Breast epithelium (tissue), 4 donors: Measurements from ENCODE around the gene RPS19BP1. TPM values are rescaled to one million over a fixed set of nuclear protein-coding genes. Genes with fewer than 3 reads are reported as not detected.

ENCODE experiments used
- DNase-seq, 2 donors: peaks; one replicate each; pipeline ENCODE4 v3.0.0-alpha.2; 2019; ENCODE audit warnings: low spot score in 2 of 2
- H3K27ac ChIP-seq, 2 donors: fragments of 200-600 bp; sonication (generic) in 1 of 2; one replicate each; pipeline ENCODE4 v1.5.1; 2016 to 2019; ENCODE audit warnings: mild to moderate bottlenecking in 1 of 2
- H3K27me3 ChIP-seq, 2 donors: fragments of 200-600 bp; sonication (generic) in 1 of 2; one replicate each; pipeline versions ENCODE4 v1.5.1 to v1.6.0; 2017 to 2019; ENCODE audit warnings: control low read depth in 1 of 2, mild to moderate bottlenecking in 1 of 2
- H3K36me3 ChIP-seq: fragments of 200-600 bp; one replicate; pipeline ENCODE4 v1.5.1; 2019
- H3K4me1 ChIP-seq, 2 donors: fragments of 200-600 bp; sonication (generic); one replicate each; pipeline ENCODE4 v1.5.1; 2016 to 2019; ENCODE audit warnings: control low read depth in 1 of 2
- H3K4me3 ChIP-seq, 3 donors: fragments of 200-600 bp; sonication (generic); 1 replicate in 2 of 3; 2 replicates in 1 of 3; pipeline ENCODE4 v1.5.1; 2016 to 2019; ENCODE audit warnings: mild to moderate bottlenecking in 3 of 3, moderate library complexity in 2 of 3
- H3K9me3 ChIP-seq, 2 donors: fragments of 200-600 bp; sonication (generic) in 1 of 2; one replicate each; pipeline ENCODE4 v1.5.1; 2016 to 2019; ENCODE audit warnings: control low read depth in 1 of 2
- POLR2A ChIP-seq: fragments of 450-650 bp; IDR thresholded peaks from one replicate; pipeline ENCODE4 v1.6.1; 2016; ENCODE audit warnings: antibody characterized with exemption, mild to moderate bottlenecking, moderate library complexity
- POLR2AphosphoS5 ChIP-seq, 3 donors: sonication (generic); formaldehyde crosslinking; IDR thresholded peaks; one replicate each; pipeline ENCODE4 v1.6.1; 2017; ENCODE audit warnings: antibody characterized with exemption in 3 of 3
- intact Hi-C: fragments of 100-400 bp; cut with DNase I; formaldehyde crosslinking; loops from one replicate; pipeline ENCODE4 v1.15.1; 2023; ENCODE audit warnings: low total_unique reads
- total RNA-seq, 3 donors: library from RNA; depleted of rRNA; stranded (reverse); fragments of >200 nt; gene quantifications; one replicate each; pipeline ENCODE4 v1.1.0, GENCODE V29; 2016
- TF ChIP-seq, protein P1 (sequence below), 3 donors: fragments of 450-650 bp; IDR thresholded peaks; one replicate each; pipeline ENCODE4 v1.5.1; 2016 to 2017; ENCODE audit warnings: antibody characterized with exemption in 3 of 3, mild to moderate bottlenecking in 3 of 3, moderate library complexity in 3 of 3

The RPS19BP1 gene
- total RNA-seq, 3 donors from 2014 or later, result 112 to 177 (median 159) TPM

DNA sequence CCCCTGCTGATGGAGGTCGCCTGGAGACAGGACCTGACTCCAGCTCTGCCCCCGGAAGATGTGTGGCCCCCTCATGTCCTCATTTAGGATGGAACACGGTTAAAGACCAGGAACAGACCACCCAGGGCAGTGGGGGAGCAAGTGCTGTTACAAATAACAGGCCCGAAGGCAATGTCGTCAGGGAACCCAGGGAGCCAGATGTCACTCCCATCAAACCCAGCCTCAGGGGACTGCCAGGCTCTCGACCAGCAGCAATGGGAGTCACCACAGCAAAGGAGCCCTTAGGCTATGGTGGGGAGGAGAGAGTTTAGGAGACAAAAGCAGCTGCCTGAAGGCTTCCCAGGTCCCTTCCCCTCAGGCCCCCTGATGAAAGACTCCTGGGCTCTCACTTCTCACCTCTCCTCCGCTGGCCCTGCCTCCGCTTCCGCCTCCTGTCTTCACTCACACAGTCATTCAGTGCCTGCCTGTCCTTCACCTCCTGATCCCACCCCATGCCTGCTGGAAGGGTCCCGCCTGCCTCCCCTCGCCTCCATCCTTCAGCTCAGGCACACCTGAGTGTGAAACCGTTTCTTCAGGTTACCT, 4.4 kb downstream of the RPS19BP1 start:
- Histone ChIP-seq H3K9me3 (no peaks in the 10 kb centered on the region), H3K36me3 (no peaks in the 10 kb centered on the region), H3K27ac (peak overlapping the region; percentile 73 to 84), H3K4me1 (peaks cover 20 to 29% of the 10 kb centered on the region in 2 donors), H3K4me3 (peak overlapping the region in 1 of 3 donors; percentile 56), H3K27me3 (no peaks in the 10 kb centered on the region)
- TF ChIP-seq, protein P1, sequence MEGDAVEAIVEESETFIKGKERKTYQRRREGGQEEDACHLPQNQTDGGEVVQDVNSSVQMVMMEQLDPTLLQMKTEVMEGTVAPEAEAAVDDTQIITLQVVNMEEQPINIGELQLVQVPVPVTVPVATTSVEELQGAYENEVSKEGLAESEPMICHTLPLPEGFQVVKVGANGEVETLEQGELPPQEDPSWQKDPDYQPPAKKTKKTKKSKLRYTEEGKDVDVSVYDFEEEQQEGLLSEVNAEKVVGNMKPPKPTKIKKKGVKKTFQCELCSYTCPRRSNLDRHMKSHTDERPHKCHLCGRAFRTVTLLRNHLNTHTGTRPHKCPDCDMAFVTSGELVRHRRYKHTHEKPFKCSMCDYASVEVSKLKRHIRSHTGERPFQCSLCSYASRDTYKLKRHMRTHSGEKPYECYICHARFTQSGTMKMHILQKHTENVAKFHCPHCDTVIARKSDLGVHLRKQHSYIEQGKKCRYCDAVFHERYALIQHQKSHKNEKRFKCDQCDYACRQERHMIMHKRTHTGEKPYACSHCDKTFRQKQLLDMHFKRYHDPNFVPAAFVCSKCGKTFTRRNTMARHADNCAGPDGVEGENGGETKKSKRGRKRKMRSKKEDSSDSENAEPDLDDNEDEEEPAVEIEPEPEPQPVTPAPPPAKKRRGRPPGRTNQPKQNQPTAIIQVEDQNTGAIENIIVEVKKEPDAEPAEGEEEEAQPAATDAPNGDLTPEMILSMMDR (IDR thresholded peaks at IDR 0.05), result no peak
- DNase-seq, result no peak
- intact Hi-C loops, result loop anchor here (5.0 to 10.0 kb wide), 2 partner anchors 213 to 356 kb away; partner anchors contain the start of gene RPL3

DNA sequence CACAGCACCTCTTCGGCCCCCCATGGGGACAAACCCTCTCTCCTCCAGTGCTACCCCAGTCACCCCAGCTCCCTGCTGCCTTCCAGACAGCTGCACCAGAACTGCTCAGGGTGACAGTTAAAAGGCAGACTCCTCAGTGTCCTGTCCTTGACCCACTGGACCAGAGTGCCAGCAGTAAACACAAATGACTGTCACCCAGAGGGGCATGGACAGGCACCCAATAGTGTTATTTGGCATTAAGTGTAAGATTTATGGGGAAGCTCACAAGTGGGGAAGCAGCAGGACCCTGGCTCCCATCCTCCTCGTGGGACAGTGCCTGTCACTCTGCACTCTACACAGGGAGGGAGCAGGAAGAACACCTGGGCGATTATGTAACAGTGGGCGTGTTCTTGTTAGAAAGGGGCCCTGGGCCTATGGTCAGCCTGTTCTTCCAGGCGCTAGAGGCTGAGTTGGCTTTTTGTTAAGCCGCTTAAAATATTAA, 5.0 kb downstream of the RPS19BP1 start:
- peaks cover 20 to 32% of the 10 kb centered on the region in 2 donors for H3K4me1 ChIP-seq

DNA sequence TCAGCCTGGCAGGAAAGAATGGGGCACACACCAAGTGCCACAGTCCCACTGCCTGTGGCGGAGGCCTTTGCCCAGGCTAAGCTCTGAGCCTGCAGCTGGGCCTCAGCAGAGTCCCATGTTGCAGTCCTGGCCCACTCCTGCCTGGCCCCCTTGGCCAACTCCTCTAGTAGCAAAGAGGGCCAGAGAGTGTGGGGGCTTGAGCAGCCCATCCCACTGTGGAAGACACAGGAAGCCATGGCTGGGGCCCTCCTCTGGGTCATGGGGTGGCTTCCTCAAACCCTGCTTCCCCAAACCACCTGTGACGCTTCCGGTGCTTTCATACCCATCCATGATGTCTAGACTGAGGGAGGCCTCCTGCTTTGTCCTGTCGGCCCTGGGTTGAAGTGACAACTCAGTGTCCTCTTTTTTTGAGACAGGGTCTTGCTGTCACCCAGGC, 5.8 kb downstream of the RPS19BP1 start:
- H3K4me3 ChIP-seq, result no peak overlapping the region
- H3K9me3 ChIP-seq, result no peaks in the 10 kb centered on the region
- peaks cover 21 to 40% of the 10 kb centered on the region in 2 donors for H3K4me1 ChIP-seq
- TF ChIP-seq POLR2AphosphoS5 (IDR thresholded peaks at IDR 0.05) (no peak), POLR2A (no peak)
- TF ChIP-seq, protein P1 (IDR thresholded peaks at IDR 0.05), result no peak
- H3K36me3 ChIP-seq, result no peaks in the 10 kb centered on the region
- H3K27me3 ChIP-seq, result no peaks in the 10 kb centered on the region
- intact Hi-C loops, result loop anchor here (5.0 to 10.0 kb wide), 2 partner anchors 212 to 354 kb away; partner anchors contain the start of gene RPL3
- peak overlapping the region; percentile 73 to 84 for H3K27ac ChIP-seq
- DNase-seq, result no peak

More for the DNA sequence above, 5.0 kb downstream of the RPS19BP1 start:
- DNase-seq, result no peak
- TF ChIP-seq, protein P1 (IDR thresholded peaks at IDR 0.05), result no peak
- TF ChIP-seq POLR2AphosphoS5 (IDR thresholded peaks at IDR 0.05) (no peak), POLR2A (no peak)
- no peak overlapping the region for H3K4me3 ChIP-seq
- intact Hi-C loops, result loop anchor here (5.0 to 10.0 kb wide), 2 partner anchors 213 to 355 kb away; partner anchors contain the start of gene RPL3
- no peaks in the 10 kb centered on the region for H3K36me3 ChIP-seq
- H3K27me3 ChIP-seq, result no peaks in the 10 kb centered on the region
- peak overlapping the region; percentile 73 to 84 for H3K27ac ChIP-seq
- no peaks in the 10 kb centered on the region for H3K9me3 ChIP-seq

DNA sequence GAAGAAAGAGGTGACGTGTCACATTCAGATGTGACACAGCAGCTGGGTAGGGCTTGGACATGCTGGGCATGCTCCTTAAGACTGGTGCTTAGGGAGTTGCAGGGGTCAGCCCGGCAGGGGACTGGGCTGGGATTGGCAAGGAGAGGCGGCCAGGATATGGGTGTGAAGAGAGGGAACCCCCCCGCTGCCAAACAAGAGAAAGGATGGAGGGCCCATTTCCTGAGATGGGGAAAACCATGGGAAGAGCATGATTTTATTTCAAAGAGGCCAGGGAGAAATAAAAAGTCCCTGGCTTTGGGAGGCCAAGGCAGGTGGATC, 6.9 kb downstream of the RPS19BP1 start:
- no peak overlapping the region for H3K4me3 ChIP-seq
- no peak for DNase-seq
- peak overlapping the region in 1 of 2 donors; percentile 31 for H3K27ac ChIP-seq
- TF ChIP-seq POLR2A (no peak), POLR2AphosphoS5 (IDR thresholded peaks at IDR 0.05) (no peak)
- TF ChIP-seq, protein P1 (IDR thresholded peaks at IDR 0.05), result no peak
- H3K9me3 ChIP-seq, result no peaks in the 10 kb centered on the region
- peaks cover 15 to 34% of the 10 kb centered on the region in 2 donors for H3K4me1 ChIP-seq
- intact Hi-C loops, result loop anchor here (5.0 to 10.0 kb wide), 2 partner anchors 211 to 353 kb away; partner anchors contain the start of gene RPL3
- H3K27me3 ChIP-seq, result no peaks in the 10 kb centered on the region
- no peaks in the 10 kb centered on the region for H3K36me3 ChIP-seq
